HG02798 (cell line): ENCODE measurements around the gene EXOSC10.
"Not testable (repeated sequence)": the region's sequence is repeated elsewhere in the genome, so short reads cannot be mapped to it uniquely, and the experiment has no call there.

Experiments
- ATAC-seq: cut with Tn5 transposase; IDR thresholded peaks from one replicate; pipeline ENCODE4 v1.9.1; 2021; ENCODE audit warnings: mild to moderate bottlenecking; ENCODE audit not compliant: unreplicated experiment, poor library complexity

The EXOSC10 gene

GRCh38 chr1:11045428-11046269, 54.0 kb downstream of the EXOSC10 start:
- ATAC-seq, result no peak

GRCh38 chr1:11044849-11045427, 54.7 kb downstream of the EXOSC10 start:
- no peak for ATAC-seq

GRCh38 chr1:11044086-11044848, 55.4 kb downstream of the EXOSC10 start:
- ATAC-seq, result no peak

- no peak for ATAC-seq
Measured at GRCh38 chr1:11042995-11043874, 56.4 kb downstream of the EXOSC10 start.

DNA sequence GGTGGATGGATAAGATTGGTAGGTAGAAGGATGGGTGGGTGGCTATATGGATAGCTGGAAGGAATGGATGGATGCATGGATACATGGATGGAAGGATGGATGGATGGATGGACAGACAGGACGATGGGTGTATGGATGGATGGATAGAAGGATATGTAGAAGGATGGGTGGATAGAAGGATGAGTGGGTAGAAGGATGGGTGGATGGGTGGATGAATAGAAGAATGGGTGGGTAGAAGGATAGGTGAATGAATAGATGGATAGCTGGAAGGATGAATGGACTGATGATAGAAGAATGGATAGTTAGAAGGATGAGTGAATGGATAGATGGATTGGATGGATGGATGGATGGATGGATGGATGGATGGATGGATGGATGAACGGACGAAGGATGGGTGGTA, 57.6 kb downstream of the EXOSC10 start:
- ATAC-seq, result no peak

DNA sequence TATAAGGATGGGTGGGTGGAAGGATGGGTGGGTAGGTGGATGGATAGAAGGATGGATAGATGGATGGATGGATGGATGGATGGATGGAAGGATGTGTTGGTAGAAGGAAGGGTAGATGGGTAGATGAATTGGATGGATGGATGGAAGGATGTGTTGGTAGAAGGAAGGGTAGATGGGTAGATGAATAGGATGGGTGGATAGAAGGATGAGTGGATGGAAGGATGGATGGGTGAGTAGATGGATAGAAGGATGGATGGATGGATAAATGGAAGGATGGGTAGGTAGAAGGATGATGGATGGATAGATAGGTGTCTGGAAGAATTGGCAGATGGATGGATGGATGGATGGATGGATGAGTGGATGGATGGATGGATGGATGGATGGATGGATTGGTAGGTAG, 58.6 kb downstream of the EXOSC10 start:
- no peak for ATAC-seq

DNA sequence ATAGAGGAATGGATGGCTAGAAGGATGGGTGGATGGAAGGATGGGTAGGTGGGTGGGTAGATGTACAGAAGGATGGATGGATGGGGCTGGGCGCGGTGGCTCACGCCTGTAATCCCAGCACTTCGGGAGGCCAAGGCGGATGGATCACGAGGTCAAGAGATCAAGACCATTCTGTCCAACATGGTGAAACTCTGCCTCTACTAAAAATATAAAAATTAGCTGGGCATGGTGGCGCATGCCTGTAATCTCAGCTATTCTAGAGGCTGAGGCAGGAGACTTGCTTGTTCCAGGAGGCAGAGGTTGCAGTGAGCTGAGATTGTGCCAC, 59.6 kb downstream of the EXOSC10 start:
- not testable (repeated sequence) for ATAC-seq

DNA sequence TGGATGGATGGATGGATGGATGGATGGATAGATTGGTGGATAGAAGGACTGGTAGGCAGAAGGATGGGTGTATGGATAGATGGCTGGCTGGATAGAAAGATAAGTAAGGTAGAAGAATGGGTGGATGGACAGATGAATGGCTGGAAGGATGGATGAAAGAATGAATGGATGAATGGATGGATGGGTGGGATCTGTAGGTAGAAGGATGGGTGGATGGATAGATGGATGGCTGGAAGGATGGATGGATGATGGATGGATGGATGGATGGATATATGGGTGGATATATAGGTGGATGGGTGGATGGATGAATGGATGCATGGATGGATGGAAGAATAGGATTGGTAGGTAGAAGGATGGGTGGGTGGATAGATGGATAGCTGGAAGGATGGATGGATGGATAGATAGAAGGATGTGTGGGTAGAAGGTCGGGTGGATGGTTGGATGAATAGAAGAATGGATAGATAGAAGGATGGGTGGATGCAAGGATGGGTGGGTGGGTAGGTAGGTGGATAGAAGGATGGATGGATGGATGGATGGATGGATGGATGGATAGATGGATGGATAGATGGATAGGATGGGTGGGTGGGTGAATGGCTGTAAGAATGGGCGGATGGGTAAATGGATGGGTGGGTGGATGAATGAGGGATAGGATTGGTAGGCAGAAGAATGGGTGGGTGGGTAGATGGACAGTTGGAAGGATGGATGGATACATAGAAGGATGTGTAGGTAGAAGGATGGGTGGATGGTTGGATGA, 60.1 kb downstream of the EXOSC10 start:
- no peak for ATAC-seq

- ATAC-seq, result peak; percentile 63
Measured at GRCh38 chr1:11037740-11038182, 61.9 kb downstream of the EXOSC10 start.

DNA sequence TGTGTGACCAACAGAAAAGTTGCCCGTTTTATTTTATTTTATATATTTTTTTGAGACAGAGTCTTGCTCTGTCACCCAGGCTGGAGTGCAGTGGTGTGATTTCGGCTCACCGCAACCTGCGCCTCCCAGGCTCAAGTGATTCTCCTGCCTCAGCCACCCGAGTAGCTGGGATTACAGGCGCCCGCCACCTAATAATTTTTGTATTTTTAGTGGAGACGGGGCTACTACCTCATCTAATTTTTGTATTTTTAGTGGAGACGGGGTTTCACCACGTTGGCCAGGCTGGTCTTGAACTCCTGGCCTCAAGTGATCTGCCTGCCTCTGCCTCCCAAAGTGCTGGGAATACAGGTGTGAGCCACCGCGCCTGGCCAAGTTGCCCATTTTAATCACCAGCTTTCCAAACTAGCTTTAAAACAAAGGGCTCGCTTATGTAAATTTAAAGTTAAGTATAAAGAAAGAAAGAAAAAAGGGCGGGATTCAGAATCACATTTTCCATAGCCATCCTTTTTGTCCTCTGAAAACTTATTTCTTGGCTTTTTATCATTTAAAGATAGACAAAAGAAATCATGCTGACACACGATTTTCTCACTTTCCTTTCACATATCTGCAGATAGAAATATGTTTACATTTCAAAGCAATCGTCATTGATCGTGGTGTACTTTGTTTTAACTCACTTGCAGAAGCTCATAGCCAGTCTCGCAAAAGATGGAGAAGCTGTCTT, 62.5 kb downstream of the EXOSC10 start:
- not testable (repeated sequence) for ATAC-seq

- no peak for ATAC-seq
Measured at GRCh38 chr1:11031624-11032262, 67.9 kb downstream of the EXOSC10 start.

DNA sequence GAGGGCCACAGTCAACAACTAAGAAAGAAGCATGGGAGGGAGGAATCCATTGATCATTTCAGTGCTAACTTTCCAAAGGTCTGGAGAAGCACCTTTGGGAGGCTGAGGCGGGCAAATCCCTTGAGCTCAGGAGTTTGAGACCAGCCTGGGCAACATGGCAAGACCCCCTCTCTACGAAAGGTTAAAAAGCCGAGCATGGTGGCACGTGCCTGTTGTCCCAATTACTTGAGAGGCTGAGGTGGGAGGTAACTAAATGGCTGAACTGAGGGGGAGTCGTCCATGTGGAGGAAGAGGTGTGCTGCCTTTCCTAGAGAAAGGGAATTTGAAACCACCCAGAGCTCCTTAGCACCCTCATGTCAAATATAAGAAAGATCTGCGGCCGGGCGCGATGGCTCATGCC, 68.8 kb downstream of the EXOSC10 start:
- no peak for ATAC-seq

DNA sequence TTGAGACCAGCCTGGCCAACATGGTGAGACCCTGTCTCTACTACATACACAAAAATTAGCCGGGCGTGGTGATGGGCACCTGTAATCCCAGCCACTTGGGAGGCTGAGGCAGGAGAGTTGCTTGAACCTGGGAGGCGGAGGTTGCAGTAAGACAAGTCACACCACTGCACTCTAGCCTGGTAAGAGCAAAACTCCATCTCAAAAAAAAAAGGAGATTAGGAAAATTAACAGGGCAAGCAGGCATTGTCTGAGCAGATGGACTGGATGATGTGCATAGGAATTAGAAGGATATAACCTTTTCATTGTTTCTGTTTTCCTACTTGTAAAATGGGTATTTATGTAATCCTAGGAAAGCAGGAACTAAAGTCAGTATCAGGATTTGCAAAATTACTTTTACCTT, 71.7 kb downstream of the EXOSC10 start:
- ATAC-seq, result no peak

DNA sequence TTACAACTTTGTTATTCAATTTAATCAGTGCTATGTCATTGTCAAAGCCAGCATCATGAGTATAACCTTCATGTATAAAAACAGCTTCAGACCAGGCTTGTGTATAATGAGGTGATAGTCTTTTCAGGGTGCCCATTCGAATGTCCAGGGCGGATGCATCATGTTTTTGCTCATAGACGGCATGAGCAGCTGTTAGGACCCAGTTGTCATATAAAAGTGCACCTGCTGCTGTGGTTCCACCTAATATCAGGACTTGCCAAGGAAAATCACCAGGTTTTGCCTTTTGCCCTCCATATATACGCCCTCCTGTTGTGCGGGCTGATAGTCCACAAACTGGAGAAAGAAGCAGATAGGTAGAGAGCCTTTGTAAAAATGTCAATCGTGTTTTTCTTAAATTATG, 72.4 kb downstream of the EXOSC10 start:
- no peak for ATAC-seq

- no peak for ATAC-seq
Measured at GRCh38 chr1:11026903-11027302, 72.8 kb downstream of the EXOSC10 start.

GRCh38 chr1:11026052-11026451, 73.6 kb downstream of the EXOSC10 start:
- ATAC-seq, result no peak

DNA sequence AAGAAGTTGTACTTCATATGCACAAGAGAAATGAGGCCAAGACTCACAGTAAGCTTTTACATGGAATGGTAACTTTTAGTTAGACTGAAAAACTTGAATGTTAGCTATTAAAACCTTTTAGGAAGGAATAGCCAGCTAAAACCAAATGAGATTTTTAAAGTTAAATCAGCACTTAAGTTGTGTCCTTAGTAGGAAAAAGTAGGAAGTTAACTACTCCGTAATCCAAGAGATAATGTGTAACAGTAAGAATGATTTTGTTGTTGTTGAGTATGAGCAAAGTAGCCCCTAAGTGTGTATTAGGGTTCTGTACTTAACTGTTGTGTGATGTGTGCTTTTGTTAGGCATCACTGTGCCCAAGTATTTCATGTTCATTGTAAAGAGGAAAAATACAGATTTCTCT, 74.1 kb downstream of the EXOSC10 start:
- ATAC-seq, result no peak

GRCh38 chr1:11024874-11025203, 74.8 kb downstream of the EXOSC10 start:
- ATAC-seq, result no peak
